ENCODE results near the gene CISD2.
"Not testable (repeated sequence)": the region's sequence is repeated elsewhere in the genome, so short reads cannot be mapped to it uniquely, and the experiment has no call there.

The CISD2 gene

GRCh38 chr4:102858828-102859464, 9.8 kb upstream of the CISD2 start:
- no peak for DNase-seq

GRCh38 chr4:102860611-102861324, 8.0 kb upstream of the CISD2 start:
- no peak for DNase-seq

GRCh38 chr4:102862016-102862415, 6.8 kb upstream of the CISD2 start:
- DNase-seq = no peak

GRCh38 chr4:102862747-102863146, 6.0 kb upstream of the CISD2 start:
- DNase-seq = no peak

- DNase-seq = not testable (repeated sequence)
Observed at GRCh38 chr4:102865327-102865726, 3.5 kb upstream of the CISD2 start.

- DNase-seq = no peak
Observed at GRCh38 chr4:102867278-102868152, 1.3 kb upstream of the CISD2 start.

- no peak for DNase-seq
Observed at GRCh38 chr4:102868153-102868780, 525 bp upstream of the CISD2 start.

- DNase-seq = no peak
Observed at GRCh38 chr4:102869569-102870197, 891 bp downstream of the CISD2 start.

- no peak for DNase-seq
Observed at GRCh38 chr4:102871772-102872171, 3.0 kb downstream of the CISD2 start.

GRCh38 chr4:102877477-102878106, 8.8 kb downstream of the CISD2 start:
- DNase-seq = not testable (repeated sequence)

GRCh38 chr4:102878349-102878748, 9.6 kb downstream of the CISD2 start:
- not testable (repeated sequence) for DNase-seq

- no peak for DNase-seq
Observed at GRCh38 chr4:102878901-102879300, 10.1 kb downstream of the CISD2 start.

GRCh38 chr4:102881343-102881742, 12.6 kb downstream of the CISD2 start:
- DNase-seq = no peak

GRCh38 chr4:102883278-102883677, 14.5 kb downstream of the CISD2 start:
- no peak for DNase-seq

GRCh38 chr4:102888570-102888969, 19.8 kb downstream of the CISD2 start:
- not testable (repeated sequence) for DNase-seq

- DNase-seq = not testable (repeated sequence)
Observed at GRCh38 chr4:102889866-102890265, 21.1 kb downstream of the CISD2 start.

GRCh38 chr4:102896547-102896946, 27.8 kb downstream of the CISD2 start:
- DNase-seq = not testable (repeated sequence)

- DNase-seq = not testable (repeated sequence)
Observed at GRCh38 chr4:102897610-102898009, 28.8 kb downstream of the CISD2 start.

GRCh38 chr4:102901804-102902203, 33.0 kb downstream of the CISD2 start:
- no peak for DNase-seq

GRCh38 chr4:102918859-102919258, 50.1 kb downstream of the CISD2 start:
- DNase-seq = no peak

GRCh38 chr4:102919697-102920096, 50.9 kb downstream of the CISD2 start:
- not testable (repeated sequence) for DNase-seq

- DNase-seq = no peak
Observed at GRCh38 chr4:102935716-102936115, 66.9 kb downstream of the CISD2 start.
